ENCODE measurements around the gene ARMH1. TPM values are rescaled to one million over a fixed set of nuclear protein-coding genes. Genes with fewer than 3 reads are reported as not detected.
"Not testable (repeated sequence)": the region's sequence is repeated elsewhere in the genome, so short reads cannot be mapped to it uniquely, and the experiment has no call there.

The ARMH1 gene
- total RNA-seq, 2 experiments from 2014 or later = 79.9 to 84.0 TPM

- H3K36me3 Mint-ChIP-seq (ENCODE audit: low read depth) = no peaks in the 10 kb centered on the region
- Histone ChIP-seq H3K27ac (ENCODE audit: low read depth in 1 of 2, low read length in 2 of 2) (peak overlapping the region in 1 of 2 donors; percentile 74), H3K9me3 (ENCODE audit: control insufficient read depth in 1 of 2, insufficient read depth in 1 of 2, low read length in 2 of 2) (no peaks in the 10 kb centered on the region), H3K27me3 (ENCODE audit: control insufficient read depth in 1 of 2, insufficient read depth in 2 of 2, low read length in 2 of 2) (no peaks in the 10 kb centered on the region), H3K4me3 (ENCODE audit: low read length) (no peak overlapping the region), H3K36me3 (ENCODE audit: insufficient read depth, low read length) (no peaks in the 10 kb centered on the region), H3K4me1 (ENCODE audit: insufficient read depth, low read length) (peaks cover 16% of the 10 kb centered on the region)
- TF ChIP-seq, protein P1, sequence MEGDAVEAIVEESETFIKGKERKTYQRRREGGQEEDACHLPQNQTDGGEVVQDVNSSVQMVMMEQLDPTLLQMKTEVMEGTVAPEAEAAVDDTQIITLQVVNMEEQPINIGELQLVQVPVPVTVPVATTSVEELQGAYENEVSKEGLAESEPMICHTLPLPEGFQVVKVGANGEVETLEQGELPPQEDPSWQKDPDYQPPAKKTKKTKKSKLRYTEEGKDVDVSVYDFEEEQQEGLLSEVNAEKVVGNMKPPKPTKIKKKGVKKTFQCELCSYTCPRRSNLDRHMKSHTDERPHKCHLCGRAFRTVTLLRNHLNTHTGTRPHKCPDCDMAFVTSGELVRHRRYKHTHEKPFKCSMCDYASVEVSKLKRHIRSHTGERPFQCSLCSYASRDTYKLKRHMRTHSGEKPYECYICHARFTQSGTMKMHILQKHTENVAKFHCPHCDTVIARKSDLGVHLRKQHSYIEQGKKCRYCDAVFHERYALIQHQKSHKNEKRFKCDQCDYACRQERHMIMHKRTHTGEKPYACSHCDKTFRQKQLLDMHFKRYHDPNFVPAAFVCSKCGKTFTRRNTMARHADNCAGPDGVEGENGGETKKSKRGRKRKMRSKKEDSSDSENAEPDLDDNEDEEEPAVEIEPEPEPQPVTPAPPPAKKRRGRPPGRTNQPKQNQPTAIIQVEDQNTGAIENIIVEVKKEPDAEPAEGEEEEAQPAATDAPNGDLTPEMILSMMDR (IDR thresholded peaks at IDR 0.05) = no peak
- H3K4me1 Mint-ChIP-seq (ENCODE audit: low read depth) = peaks cover 14% of the 10 kb centered on the region
- H3K27ac Mint-ChIP-seq = peak overlapping the region; percentile 84
- ATAC-seq (ENCODE audit: poor library complexity) (no peak), DNase-seq (no peak)
- intact Hi-C loops (cut with DNase I, micrococcal nuclease) = no loop called here
- CTCF ChIA-PET = interaction anchor here (1.1 kb wide), 1 partner anchor 10 kb away, joined by 3 read pairs; no protein-coding TSS in a partner anchor
- no peaks in the 10 kb centered on the region for H3K9me3 Mint-ChIP-seq
- H3K27me3 Mint-ChIP-seq = peaks cover 5% of the 10 kb centered on the region
- POLR2A ChIA-PET = interaction anchor here (0.8 to 2.6 kb wide), 14 partner anchors 8 to 990 kb away, joined by 3 to 16 read pairs (median 4); partner anchors contain the start of genes ARMH1, GPBP1L1, MUTYH and RNU5D-1
- no peak overlapping the region for H3K4me3 Mint-ChIP-seq
Measured at GRCh38 chr1:44696101-44696500, 21.6 kb downstream of the ARMH1 start.

GRCh38 chr1:44696789-44697345 is 22.4 kb downstream of the ARMH1 start:
- H3K9me3 Mint-ChIP-seq = no peaks in the 10 kb centered on the region
- DNase-seq = peak in 12 of 14 experiments; percentile 8 to 65 (median 36)
- Histone ChIP-seq H3K27me3 (ENCODE audit: control insufficient read depth in 1 of 2, insufficient read depth in 2 of 2, low read length in 2 of 2) (no peaks in the 10 kb centered on the region), H3K36me3 (ENCODE audit: insufficient read depth, low read length) (no peaks in the 10 kb centered on the region), H3K4me3 (ENCODE audit: low read length) (peak overlapping the region; percentile 5), H3K9me3 (ENCODE audit: control insufficient read depth in 1 of 2, insufficient read depth in 1 of 2, low read length in 2 of 2) (no peaks in the 10 kb centered on the region), H3K27ac (ENCODE audit: low read depth in 1 of 2, low read length in 2 of 2) (peak overlapping the region; percentile 36 to 74), H3K4me1 (ENCODE audit: insufficient read depth, low read length) (peaks cover 16% of the 10 kb centered on the region)
- intact Hi-C loops (cut with DNase I, micrococcal nuclease) = no loop called here
- peaks cover 14% of the 10 kb centered on the region for H3K4me1 Mint-ChIP-seq (ENCODE audit: low read depth)
- H3K27ac Mint-ChIP-seq = peak overlapping the region; percentile 84
- peak; percentile 98 for ATAC-seq (ENCODE audit: poor library complexity)
- ChIA-PET POLR2A (interaction anchor here (0.8 to 2.6 kb wide), 15 partner anchors 9 to 989 kb away, joined by 3 to 16 read pairs (median 4); partner anchors contain the start of genes ARMH1, GPBP1L1, MUTYH and RNU5D-1), CTCF (interaction anchor here (1.1 kb wide), 1 partner anchor 10 kb away, joined by 3 read pairs; no protein-coding TSS in a partner anchor)
- H3K27me3 Mint-ChIP-seq = no peaks in the 10 kb centered on the region
- peak overlapping the region; percentile 70 for H3K4me3 Mint-ChIP-seq
- no peaks in the 10 kb centered on the region for H3K36me3 Mint-ChIP-seq (ENCODE audit: low read depth)
- TF ChIP-seq, protein P1 (IDR thresholded peaks at IDR 0.05) = no peak

- Histone ChIP-seq H3K4me3 (ENCODE audit: low read length) (no peak overlapping the region), H3K9me3 (ENCODE audit: control insufficient read depth in 1 of 2, insufficient read depth in 1 of 2, low read length in 2 of 2) (no peaks in the 10 kb centered on the region), H3K27me3 (ENCODE audit: control insufficient read depth in 1 of 2, insufficient read depth in 2 of 2, low read length in 2 of 2) (no peaks in the 10 kb centered on the region), H3K27ac (ENCODE audit: low read depth in 1 of 2, low read length in 2 of 2) (no peak overlapping the region), H3K4me1 (ENCODE audit: insufficient read depth, low read length) (peaks cover 16% of the 10 kb centered on the region), H3K36me3 (ENCODE audit: insufficient read depth, low read length) (no peaks in the 10 kb centered on the region)
- intact Hi-C loops (cut with DNase I, micrococcal nuclease) = no loop called here
- Mint-ChIP-seq H3K4me1 (ENCODE audit: low read depth) (peaks cover 14% of the 10 kb centered on the region), H3K4me3 (no peak overlapping the region), H3K27ac (no peak overlapping the region), H3K27me3 (no peaks in the 10 kb centered on the region), H3K36me3 (ENCODE audit: low read depth) (no peaks in the 10 kb centered on the region), H3K9me3 (no peaks in the 10 kb centered on the region)
- ATAC-seq (ENCODE audit: poor library complexity) (no peak), DNase-seq (no peak)
- ChIA-PET POLR2A (interaction anchor here (1.1 kb wide), 1 partner anchor 67 kb away, joined by 3 read pairs; no protein-coding TSS in a partner anchor), CTCF (no interaction called here)
- TF ChIP-seq, protein P1 (IDR thresholded peaks at IDR 0.05) = no peak
Measured at GRCh38 chr1:44698138-44698537, 23.6 kb downstream of the ARMH1 start.

DNA sequence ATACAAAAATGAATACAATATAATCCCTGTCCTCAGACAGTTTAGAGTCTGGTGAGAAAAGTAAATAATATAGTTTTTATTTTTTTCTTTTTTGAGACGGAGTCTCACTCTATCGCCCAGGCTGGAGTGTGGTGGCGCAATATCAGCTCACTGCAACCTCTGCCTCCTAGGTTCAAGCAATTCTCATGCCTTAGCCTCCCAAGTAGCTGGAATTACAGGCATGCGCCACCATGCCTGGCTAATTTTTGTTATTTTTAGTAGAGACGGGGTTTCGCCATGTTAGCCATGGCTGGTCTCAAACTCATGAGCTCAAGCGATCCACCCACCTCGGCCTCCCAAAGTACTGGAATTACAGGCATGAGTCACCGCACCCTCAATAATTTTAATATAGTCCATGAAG is 24.9 kb downstream of the ARMH1 start:
- H3K36me3 Mint-ChIP-seq (ENCODE audit: low read depth) = not testable (repeated sequence)

More for the DNA sequence above, 24.9 kb downstream of the ARMH1 start:
- H3K9me3 Mint-ChIP-seq; H3K4me3 Mint-ChIP-seq; H3K27me3 Mint-ChIP-seq; H3K36me3 ChIP-seq (ENCODE audit: insufficient read depth, low read length); H3K27me3 ChIP-seq (ENCODE audit: control insufficient read depth in 1 of 2, insufficient read depth in 2 of 2, low read length in 2 of 2); H3K27ac ChIP-seq (ENCODE audit: low read depth in 1 of 2, low read length in 2 of 2); CTCF ChIA-PET; ATAC-seq (ENCODE audit: poor library complexity); H3K27ac Mint-ChIP-seq; H3K9me3 ChIP-seq (ENCODE audit: control insufficient read depth in 1 of 2, insufficient read depth in 1 of 2, low read length in 2 of 2); DNase-seq; intact Hi-C loops (cut with DNase I, micrococcal nuclease); H3K4me3 ChIP-seq (ENCODE audit: low read length): not testable (repeated sequence)
- peaks cover 14% of the 10 kb centered on the region for H3K4me1 Mint-ChIP-seq (ENCODE audit: low read depth)
- POLR2A ChIA-PET = interaction anchor here (1.0 kb wide), 1 partner anchor 22 kb away, joined by 5 read pairs; no protein-coding TSS in a partner anchor
- H3K4me1 ChIP-seq (ENCODE audit: insufficient read depth, low read length) = peaks cover 16% of the 10 kb centered on the region
